Raji (cell line): ENCODE results near the gene SOHLH2.

Experiments used
- POLR2A ChIP-seq: IDR thresholded peaks from 2 replicates; pipeline ENCODE4 v1.6.1; 2011; ENCODE audit warnings: low read depth, low read length, control low read depth; ENCODE audit not compliant: insufficient read depth

The SOHLH2 gene

DNA sequence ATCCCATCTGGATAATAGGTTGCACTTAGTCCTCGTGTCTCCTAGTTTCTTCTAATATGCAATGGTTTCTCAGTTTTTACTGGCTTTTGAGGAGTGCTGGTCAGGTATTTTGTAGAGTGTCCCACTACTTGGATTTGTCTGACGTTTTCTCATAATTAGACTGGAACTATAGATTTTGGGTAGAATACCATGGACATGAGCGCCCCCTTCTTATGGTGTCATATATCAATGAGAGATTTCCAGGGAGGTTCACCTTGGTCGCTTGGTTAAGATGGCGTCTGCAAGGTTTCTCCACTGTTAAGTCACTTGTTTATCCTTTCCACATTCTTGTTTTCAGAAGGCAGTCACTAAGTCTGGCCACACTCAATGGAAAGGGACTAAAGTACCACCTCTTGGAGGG lies 6.7 kb downstream of the SOHLH2 start:
- TF ChIP-seq POLR2A: no peak

- TF ChIP-seq POLR2A: no peak
Measured at GRCh38 chr13:36193151-36193855, 21.1 kb downstream of the SOHLH2 start.

DNA sequence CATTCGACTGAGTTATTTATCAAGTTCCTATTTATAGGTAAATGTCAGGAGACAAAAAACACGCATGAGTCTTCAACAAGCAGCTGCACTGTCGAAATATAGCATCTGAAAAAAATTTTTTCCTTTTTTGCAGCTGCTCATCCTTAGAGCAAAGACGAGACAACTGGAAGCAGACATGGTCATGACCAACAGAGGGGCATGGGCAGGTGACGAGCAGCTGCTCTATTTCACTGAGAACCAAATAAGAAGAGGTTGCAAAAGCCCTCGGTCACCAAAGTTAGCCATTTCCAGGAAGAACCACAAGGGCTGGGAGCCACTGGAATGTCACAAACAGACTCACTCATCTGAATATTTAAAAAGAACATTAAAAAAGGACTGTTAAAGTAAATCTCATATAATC lies 22.2 kb downstream of the SOHLH2 start:
- TF ChIP-seq POLR2A: no peak

- no peak for TF ChIP-seq POLR2A
Measured at GRCh38 chr13:36190771-36191170, 23.6 kb downstream of the SOHLH2 start.

DNA sequence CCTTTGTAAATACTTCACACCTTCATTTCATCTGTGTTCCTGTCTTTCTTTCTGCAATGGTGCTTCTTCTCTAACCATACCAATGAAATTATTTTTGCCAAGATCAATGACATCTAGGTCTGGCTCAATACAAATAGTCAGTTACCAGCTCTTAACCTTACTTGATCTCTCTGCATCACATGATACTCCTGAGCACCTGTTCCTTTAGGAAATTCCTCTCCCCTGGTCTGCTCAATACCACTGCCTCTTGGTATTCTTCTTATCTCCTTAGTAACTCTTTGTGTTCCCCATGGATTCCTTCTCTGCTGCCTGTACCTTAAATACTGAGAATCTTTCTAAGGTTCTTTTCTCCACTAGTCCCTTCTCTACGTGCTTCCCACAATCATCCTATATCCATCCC lies 25.9 kb downstream of the SOHLH2 start:
- no peak for TF ChIP-seq POLR2A

- TF ChIP-seq POLR2A: no peak
Measured at GRCh38 chr13:36183901-36184300, 30.5 kb downstream of the SOHLH2 start.

DNA sequence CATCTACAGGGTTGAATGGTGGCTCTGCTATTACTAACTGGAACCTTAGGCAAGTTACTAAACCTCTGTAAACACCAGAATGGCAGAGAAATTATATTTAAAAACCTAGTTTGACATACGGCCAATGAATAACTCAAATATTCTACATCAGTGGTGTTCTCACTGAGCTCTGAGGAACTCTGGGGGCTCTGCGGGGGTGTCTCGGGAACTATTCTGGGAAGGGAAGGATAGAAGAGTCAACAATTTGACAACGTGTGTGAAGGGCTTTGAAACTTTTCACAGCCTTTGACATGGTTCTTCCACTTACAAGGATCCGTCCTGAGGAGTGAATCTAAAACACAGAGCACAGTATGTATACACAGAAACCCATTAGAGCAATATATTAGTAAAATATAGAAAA lies 38.7 kb downstream of the SOHLH2 start:
- TF ChIP-seq POLR2A: no peak

DNA sequence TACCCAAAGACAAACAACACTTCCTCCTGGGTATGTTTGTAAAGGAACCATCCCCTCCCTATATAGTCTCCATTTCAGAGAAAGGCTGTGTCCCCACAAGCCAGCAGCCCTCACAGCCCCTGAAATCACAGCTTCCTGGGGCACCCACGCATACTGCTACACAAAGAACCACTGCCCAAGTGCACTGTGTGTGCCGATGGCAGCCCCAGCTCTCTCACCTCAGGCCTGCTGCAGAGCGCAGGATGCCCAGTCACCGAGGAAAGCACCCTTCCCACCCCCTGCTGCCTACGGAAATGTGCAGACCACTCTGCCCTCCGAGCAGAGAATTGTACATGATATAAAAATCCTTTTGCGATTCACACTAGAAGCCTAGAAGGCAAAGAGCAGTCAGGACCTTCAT lies 39.4 kb downstream of the SOHLH2 start:
- no peak for TF ChIP-seq POLR2A

- TF ChIP-seq POLR2A: no peak
Measured at GRCh38 chr13:36173571-36174322, 40.6 kb downstream of the SOHLH2 start.

GRCh38 chr13:36166046-36166445 lies 48.3 kb downstream of the SOHLH2 start:
- TF ChIP-seq POLR2A: no peak

DNA sequence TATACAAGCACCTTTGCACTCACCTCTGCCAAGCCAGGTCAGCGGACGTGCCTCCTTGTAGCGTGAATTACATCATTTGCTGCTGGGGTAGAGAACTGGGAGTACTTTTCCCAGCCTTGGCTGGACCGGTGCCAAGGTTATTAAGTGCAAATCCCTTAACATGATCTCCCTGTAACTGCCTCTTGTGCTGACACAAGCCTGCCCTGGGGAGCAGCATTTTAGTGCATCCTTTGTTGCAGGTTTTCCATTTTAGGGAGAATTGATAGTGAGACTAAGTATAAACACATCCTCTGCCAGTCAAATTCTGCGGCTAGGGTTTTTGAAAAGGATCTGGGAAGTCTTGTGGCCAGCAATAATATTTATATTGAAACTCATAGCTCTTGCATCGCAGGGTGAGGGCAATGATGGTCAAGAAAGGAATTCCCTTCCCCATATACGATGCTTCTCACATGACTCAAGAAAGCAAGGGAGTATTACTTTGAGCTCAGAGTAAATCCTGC lies 50.5 kb downstream of the SOHLH2 start:
- no peak for TF ChIP-seq POLR2A

GRCh38 chr13:36163286-36163685 lies 51.1 kb downstream of the SOHLH2 start:
- TF ChIP-seq POLR2A: no peak

GRCh38 chr13:36160297-36160696 lies 54.1 kb downstream of the SOHLH2 start:
- no peak for TF ChIP-seq POLR2A

- TF ChIP-seq POLR2A: no peak
Measured at GRCh38 chr13:36158611-36159010, 55.7 kb downstream of the SOHLH2 start.

DNA sequence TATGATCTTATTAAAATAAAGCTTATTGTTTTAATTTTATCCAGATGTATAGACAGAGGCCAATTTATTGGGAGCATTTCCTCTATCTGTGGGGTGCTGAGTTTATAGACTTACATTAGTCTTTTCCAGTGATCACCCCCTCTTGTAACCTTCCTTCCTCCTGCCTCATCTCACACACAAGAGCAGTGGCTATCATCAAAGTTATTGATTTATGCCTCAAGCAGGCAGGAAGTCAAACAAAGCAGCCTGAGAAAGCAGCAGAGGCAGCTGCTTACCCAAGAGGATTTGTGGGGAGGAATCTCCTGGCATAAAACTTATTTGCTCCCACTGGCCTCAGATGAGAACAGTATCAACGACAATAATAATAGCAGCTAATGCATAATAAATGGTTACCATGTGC lies 56.9 kb downstream of the SOHLH2 start:
- no peak for TF ChIP-seq POLR2A

GRCh38 chr13:36154567-36155291 lies 59.6 kb downstream of the SOHLH2 start:
- no peak for TF ChIP-seq POLR2A

DNA sequence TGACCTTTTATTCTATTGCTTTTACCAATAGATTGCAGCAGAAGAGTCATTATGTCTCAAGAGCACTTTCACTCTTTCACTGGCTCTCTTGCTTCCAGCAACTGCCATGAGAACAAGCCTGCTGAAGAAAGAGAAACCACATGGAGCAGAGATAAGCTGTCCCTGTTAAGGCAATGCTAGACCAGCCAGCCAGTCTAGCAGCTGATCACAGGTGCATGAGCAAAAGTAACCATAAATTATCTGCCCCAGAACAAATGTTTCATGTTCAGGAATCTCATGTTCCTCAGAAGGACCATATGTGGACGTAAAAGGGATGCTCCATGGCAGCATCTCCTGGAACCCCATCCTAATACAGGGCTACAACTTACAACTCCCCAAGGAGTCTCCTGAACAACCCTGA lies 62.8 kb downstream of the SOHLH2 start:
- no peak for TF ChIP-seq POLR2A

DNA sequence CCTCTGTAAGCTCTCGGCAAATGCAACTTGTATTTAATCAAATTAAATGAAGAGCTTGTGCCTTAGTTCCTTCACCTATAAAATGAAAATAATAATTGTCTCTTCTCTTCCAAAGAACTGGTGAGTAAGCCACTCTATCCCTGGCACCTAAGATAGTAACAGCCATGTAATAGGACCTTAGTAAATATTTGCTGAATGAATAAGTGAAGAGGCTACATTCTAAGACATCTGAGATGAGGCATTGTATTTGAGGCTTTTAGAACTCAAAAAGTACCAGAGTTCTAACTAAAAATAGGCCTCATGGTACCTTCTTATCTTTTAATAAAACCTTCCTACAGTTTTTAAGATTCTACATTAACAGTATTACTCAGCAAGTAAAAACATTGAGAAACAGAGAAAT lies 65.9 kb downstream of the SOHLH2 start:
- TF ChIP-seq POLR2A: no peak
